ENCODE data around the gene CALR3. TPM values are rescaled to one million over a fixed set of nuclear protein-coding genes. Genes with fewer than 3 reads are reported as not detected.
"Not testable (repeated sequence)": the region's sequence is repeated elsewhere in the genome, so short reads cannot be mapped to it uniquely, and the experiment has no call there.

Gene CALR3
- total and polyA plus RNA-seq, 12 donors: 0.22 TPM; not detected in 11

- Histone ChIP-seq H3K9me3 (no peaks in the 10 kb centered on the region), H3K4me1 (no peaks in the 10 kb centered on the region), H3K36me3 (peaks cover 0 to 74% (median 10%) of the 10 kb centered on the region in 9 donors), H3K4me3 (no peak overlapping the region), H3K27ac (no peak overlapping the region), H3K27me3 (no peaks in the 10 kb centered on the region)
- 83 to 93% methylated on average over 3 of the region's 3 CpGs for WGBS, 2 donors
- TF ChIP-seq CTCF (IDR thresholded peaks at IDR 0.05): no peak
- intact Hi-C loops (cut with DNase I): loop anchor here in 1 of 10 donors (10.0 kb wide), 1 partner anchor 259 kb away; no protein-coding TSS in a partner anchor
- DNase-seq: no peak
- no peak for ATAC-seq
Observed at GRCh38 chr19:16504271-16504670, 8.3 kb upstream of the CALR3 start.

GRCh38 chr19:16497837-16498236, 1.9 kb upstream of the CALR3 start:
- intact Hi-C loops (cut with DNase I): loop anchor here in 1 of 10 donors (5.0 kb wide), 1 partner anchor 44 kb away; the partner anchor contains the start of gene CHERP
- no peak overlapping the region for H3K27ac ChIP-seq
- no peaks in the 10 kb centered on the region for H3K27me3 ChIP-seq
- H3K4me3 ChIP-seq: no peak overlapping the region
- peaks cover 0 to 18% (median 8%) of the 10 kb centered on the region in 9 donors for H3K4me1 ChIP-seq
- TF ChIP-seq CTCF (IDR thresholded peaks at IDR 0.05): no peak
- no peaks in the 10 kb centered on the region for H3K9me3 ChIP-seq
- H3K36me3 ChIP-seq: peaks cover 0 to 22% (median 4%) of the 10 kb centered on the region in 9 donors
- no peak for DNase-seq
- ATAC-seq: no peak
- 92 to 94% methylated on average over 6 of the region's 6 CpGs for WGBS, 2 donors

- H3K27ac ChIP-seq: peak overlapping the region in 8 of 10 donors; percentile 24 to 89 (median 79)
- intact Hi-C loops (cut with DNase I): loop anchor here in 1 of 10 donors (5.0 kb wide), 1 partner anchor 45 kb away; the partner anchor contains the start of gene CHERP
- no peak for ATAC-seq
- H3K27me3 ChIP-seq: no peaks in the 10 kb centered on the region
- WGBS, 2 donors: 88 to 89% methylated on average over 12 of the region's 12 CpGs
- no peak for TF ChIP-seq CTCF (IDR thresholded peaks at IDR 0.05)
- no peaks in the 10 kb centered on the region for H3K9me3 ChIP-seq
- peak overlapping the region; percentile 37 to 81 (median 72) for H3K4me3 ChIP-seq
- peaks cover 0 to 18% (median 8%) of the 10 kb centered on the region in 9 donors for H3K4me1 ChIP-seq
- peaks cover 0 to 14% (median 0%) of the 10 kb centered on the region in 9 donors for H3K36me3 ChIP-seq
- DNase-seq: no peak
Observed at GRCh38 chr19:16497042-16497441, 1.1 kb upstream of the CALR3 start.

GRCh38 chr19:16496613-16496983, 631 bp upstream of the CALR3 start:
- H3K27ac ChIP-seq: peak overlapping the region; percentile 18 to 89 (median 77)
- peaks cover 0 to 18% (median 8%) of the 10 kb centered on the region in 9 donors for H3K4me1 ChIP-seq
- H3K9me3 ChIP-seq: no peaks in the 10 kb centered on the region
- peak in 6 of 8 donors; percentile 1 to 35 (median 18) for ATAC-seq
- peaks cover 0 to 10% (median 0%) of the 10 kb centered on the region in 9 donors for H3K36me3 ChIP-seq
- peak overlapping the region; percentile 37 to 81 (median 72) for H3K4me3 ChIP-seq
- intact Hi-C loops (cut with DNase I): loop anchor here in 1 of 10 donors (1.0 to 5.0 kb wide), 2 partner anchors 24 to 46 kb away; partner anchors contain the start of gene CHERP
- TF ChIP-seq CTCF (IDR thresholded peaks at IDR 0.05): no peak
- DNase-seq: peak in 1 of 2 donors; percentile 37
- 14 to 15% methylated on average over 16 of the region's 16 CpGs for WGBS, 2 donors
- no peaks in the 10 kb centered on the region for H3K27me3 ChIP-seq

- H3K27ac ChIP-seq; H3K4me3 ChIP-seq; intact Hi-C loops (cut with DNase I); DNase-seq; ATAC-seq; H3K9me3 ChIP-seq; H3K36me3 ChIP-seq; H3K27me3 ChIP-seq: not testable (repeated sequence)
- WGBS, 2 donors: 95 to 96% methylated on average over 4 of the region's 4 CpGs
- H3K4me1 ChIP-seq: peaks cover 0 to 13% (median 4%) of the 10 kb centered on the region in 9 donors
Observed at GRCh38 chr19:16486476-16486875, 9.5 kb downstream of the CALR3 start.

All from heart right ventricle (tissue), 16 donors.